Fibroblast of skin of left biceps (primary cell): ENCODE results near the gene GPR162.

ENCODE experiments used
- DNase-seq, 2 experiments: peaks; one replicate each; pipeline ENCODE4 v3.0.0-alpha.2; 2013; ENCODE audit warnings: low read depth in 2 of 2

The GPR162 gene

DNA sequence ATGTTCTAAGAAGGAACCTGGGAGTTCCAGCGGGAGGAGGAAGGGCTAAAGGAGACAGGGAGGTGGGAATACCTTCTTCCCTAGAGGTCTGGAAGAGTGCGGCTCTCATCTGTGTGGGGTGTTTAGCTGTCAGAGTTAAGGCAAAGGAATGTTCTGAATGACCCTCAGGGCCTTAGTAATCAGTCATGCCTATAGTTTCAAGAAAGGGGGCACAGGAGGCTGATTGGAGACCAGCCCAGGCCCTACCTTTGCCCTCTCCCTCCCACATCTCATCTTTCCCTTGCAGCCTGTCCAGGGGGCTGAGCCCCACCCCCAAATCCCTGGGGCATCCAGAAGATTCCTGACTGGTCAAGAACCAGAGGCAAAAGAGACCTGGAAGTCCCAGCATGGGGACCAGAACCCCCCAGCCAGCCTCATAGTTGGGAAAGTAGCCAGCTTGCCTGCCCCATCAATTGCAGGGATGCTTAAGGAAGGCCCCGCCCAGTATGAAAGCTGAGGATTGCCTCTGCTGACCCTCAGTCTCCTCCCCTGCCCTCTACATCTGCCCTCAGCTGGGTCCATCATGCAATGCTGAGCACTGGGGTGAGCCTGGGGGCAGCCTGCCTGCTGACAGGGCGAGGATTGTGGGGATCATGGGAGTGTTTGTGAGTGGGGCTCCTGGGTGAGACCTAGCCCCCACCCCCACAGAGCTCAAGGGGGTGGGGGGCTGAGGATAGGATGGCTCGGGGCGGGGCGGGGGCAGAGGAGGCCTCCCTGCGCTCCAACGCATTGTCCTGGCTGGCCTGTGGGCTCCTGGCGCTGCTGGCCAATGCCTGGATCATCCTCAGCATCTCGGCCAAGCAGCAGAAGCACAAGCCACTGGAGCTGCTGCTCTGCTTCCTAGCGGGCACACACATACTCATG is 1.8 kb downstream of the GPR162 start:
- no peak for DNase-seq

DNA sequence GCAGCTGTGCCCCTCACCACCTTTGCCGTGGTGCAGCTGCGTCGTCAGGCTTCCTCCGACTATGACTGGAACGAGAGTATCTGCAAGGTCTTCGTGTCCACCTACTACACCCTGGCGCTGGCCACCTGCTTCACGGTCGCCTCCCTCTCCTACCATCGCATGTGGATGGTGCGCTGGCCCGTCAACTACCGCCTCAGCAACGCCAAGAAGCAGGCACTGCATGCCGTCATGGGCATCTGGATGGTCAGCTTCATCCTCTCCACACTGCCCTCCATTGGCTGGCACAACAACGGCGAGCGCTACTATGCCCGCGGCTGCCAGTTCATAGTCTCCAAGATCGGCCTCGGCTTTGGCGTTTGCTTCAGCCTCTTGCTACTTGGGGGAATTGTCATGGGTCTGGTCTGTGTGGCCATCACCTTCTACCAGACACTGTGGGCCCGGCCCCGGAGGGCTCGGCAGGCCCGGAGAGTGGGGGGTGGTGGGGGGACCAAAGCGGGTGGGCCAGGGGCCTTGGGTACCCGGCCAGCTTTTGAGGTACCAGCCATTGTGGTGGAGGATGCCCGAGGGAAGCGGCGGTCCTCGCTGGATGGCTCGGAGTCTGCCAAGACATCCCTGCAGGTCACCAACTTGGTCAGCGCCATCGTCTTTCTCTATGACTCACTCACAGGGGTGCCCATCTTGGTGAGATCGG is 2.6 kb downstream of the GPR162 start:
- no peak for DNase-seq

DNA sequence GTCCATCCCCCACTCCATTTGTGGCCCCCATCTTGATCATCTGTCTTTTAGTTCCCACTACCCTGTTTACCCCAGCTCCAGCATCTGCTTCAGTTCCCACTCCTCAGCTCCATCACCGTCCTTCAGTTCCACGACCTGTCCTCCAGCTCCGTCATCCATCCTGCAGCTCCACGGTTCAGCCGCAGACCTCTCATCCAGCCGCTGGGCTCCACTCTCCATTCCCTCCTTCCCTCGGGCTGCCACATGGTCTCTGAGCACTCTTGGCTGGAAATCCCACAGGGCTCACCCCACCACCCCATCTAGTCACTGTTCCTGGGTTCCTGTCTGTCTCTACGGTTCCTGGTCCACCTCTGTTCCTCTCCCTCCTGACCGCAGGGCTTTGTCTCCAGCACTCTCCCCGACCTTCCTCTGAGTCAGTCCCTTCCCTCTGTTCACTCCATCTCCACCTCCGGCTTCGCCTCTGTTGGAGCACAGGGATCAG is 3.3 kb downstream of the GPR162 start:
- no peak for DNase-seq

DNA sequence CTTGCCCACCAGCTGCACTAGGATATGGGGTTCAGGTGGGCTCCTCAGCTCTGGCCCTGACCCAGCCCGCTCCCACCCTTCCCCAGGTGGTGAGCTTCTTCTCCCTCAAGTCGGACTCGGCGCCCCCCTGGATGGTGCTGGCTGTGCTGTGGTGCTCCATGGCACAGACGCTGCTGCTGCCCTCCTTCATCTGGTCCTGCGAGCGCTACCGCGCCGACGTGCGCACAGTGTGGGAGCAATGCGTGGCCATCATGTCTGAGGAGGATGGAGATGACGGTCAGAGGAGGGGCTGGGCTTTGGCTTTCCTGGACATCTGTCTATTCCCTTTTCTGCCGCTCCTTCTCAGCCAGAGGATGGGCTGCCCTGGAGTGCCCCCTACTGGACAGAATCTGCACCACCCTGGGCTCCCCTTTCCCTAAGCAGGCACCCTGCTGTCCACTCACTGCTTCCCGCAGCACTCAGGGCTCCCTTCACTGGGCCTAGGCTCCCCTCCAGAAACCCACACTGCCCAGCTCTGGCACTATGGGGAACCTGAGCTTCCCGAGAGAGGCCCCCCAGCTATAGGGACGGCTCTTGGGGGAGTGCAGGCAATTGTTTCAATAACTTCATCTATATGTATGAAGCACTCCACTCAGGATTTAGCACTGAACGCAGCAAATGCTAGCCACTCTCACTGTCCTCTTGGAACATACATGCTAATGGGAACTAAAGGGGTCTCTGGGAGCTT is 3.9 kb downstream of the GPR162 start:
- peak; percentile 55 for DNase-seq

DNA sequence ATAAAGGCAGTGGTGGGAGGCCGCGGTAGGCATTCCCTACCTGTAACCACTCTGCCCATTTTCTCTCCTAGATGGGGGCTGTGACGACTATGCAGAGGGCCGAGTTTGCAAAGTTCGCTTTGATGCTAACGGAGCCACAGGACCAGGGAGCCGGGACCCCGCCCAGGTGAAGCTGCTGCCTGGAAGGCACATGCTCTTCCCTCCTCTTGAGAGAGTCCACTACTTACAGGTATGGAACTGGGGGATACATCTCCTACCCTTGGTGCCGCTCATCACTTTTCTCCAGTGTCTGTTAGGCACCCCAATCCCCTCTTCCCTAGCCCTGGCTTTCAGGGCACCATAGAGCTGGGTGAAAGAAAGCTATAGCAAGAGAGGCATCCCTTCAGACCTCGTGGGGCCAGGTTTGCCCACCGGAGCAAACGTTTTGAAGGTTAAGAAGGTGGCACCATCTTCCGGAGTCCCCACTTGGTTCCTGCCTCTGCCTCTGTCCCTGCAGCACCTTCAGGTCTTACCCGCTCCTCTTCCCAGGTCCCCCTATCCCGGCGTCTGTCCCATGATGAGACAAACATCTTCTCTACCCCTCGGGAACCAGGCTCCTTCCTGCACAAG is 4.6 kb downstream of the GPR162 start:
- no peak for DNase-seq

DNA sequence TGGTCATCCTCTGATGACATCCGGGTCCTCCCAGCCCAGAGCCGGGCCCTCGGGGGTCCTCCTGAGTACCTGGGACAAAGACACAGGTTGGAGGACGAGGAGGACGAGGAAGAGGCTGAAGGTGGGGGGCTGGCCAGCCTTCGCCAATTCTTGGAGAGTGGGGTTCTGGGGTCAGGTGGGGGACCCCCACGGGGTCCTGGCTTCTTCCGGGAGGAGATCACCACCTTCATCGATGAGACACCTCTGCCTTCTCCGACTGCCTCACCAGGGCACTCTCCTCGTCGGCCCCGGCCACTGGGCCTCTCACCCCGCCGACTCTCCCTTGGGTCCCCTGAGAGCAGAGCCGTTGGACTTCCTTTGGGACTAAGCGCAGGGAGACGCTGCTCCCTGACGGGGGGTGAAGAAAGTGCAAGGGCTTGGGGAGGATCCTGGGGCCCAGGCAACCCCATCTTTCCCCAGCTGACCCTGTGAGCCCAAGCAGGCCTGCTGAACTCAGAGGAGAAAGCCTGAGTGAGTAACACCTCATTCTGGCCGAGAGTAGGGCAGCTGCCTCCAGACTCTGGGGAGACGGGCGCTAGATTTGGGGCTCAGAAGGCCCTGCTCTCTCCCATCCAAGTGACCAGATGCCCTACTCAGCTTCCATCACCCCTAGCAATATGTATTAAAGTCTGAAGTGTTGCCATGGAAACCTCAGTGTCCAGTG is 5.3 kb downstream of the GPR162 start:
- DNase-seq = no peak

DNA sequence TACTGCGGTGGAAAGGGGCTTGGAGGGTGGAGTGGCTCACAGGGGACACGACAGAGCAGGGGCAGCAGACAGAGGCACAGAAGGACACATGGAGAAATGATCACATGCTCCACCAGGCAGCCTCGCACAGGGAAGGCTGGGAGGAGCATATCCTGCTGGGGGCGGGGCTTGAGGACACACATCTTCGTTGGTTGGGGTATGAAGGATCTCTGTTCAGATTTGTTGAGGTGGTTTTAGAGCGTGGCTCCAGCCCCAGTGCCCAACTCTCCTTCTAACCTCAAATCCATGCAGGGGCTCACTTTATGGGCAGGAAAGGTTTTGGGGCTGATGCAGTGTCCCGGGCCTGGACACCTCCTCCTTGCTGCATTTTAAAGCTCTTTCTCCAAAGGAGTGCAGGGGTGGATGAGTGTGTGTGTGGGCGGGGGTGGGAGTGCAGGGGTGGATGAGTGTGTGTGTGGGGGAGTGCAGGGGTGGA is 5.9 kb downstream of the GPR162 start:
- DNase-seq = peak in 1 of 2 experiments; percentile 41

DNA sequence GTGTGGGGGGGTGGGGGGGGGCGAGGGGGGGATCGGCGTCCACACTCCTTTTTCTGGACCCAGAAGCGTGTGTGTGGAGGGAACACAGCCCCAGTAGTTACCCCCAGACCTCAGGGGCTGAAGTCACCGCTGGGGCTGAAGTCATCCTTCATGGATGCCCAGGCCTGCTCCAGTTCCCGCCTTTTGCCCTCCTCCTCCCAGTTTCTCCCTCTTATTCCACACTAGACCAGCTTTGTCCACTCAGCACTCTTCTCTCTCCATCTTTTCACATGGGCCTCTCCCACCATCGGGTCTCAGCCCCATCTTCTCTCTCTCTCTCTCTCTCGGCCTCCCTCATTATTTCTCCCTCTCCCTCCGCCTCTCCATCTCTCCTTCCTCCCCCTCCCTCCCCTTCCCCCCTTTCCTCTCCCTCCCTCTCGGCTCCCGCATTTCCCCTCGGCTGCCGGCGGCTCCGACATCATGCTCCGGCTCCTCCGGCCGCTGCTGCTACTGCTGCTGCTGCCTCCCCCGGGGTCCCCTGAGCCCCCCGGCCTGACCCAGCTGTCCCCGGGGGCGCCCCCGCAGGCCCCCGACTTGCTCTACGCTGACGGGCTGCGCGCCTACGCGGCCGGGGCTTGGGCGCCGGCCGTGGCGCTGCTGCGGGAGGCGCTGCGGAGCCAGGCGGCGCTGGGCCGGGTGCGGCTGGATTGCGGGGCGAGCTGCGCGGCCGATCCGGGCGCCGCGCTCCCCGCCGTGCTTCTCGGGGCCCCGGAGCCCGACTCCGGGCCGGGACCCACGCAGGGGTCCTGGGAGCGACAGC is 6.6 kb downstream of the GPR162 start, which contains the start of gene P3H3:
Gene P3H3 (plus strand): TSS at position 426 of the 799 bp plus-strand sequence. CDS start 34 bp downstream, at position 460.
- DNase-seq = no peak

DNA sequence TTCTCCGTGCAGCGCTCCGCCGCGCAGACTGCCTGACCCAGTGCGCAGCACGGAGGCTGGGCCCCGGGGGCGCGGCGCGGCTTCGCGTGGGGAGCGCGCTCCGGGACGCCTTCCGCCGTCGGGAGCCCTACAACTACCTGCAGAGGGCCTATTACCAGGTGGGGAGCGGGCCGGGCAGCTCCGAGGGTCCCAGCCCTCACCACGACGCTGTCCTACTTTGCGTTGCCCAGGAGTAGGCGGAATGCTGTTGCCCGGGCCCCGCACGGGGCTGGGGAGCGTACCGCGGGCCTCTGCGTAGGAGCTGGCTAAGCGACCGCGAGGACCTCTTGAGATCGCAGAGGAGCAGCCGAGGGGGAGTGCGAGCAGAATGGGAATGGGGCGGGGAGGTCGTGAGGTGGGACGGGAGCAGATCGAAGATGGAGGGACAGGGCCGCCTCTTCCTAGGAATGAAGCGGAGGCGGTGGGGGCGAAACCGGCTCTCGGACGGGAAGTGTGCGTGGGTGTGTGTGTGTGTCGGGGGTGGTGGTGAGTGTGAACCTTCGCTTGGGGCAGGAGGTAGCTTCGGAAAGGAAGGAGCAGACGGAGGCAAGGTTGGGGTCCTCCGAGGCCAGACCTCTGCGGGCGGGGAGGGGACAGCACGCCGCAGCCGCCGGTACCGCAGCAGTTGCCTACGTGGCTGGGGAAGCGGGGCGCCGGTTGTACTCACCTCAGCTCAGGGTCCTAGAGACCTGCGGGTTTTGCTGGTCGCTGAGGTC is 7.3 kb downstream of the GPR162 start:
- no peak for DNase-seq

DNA sequence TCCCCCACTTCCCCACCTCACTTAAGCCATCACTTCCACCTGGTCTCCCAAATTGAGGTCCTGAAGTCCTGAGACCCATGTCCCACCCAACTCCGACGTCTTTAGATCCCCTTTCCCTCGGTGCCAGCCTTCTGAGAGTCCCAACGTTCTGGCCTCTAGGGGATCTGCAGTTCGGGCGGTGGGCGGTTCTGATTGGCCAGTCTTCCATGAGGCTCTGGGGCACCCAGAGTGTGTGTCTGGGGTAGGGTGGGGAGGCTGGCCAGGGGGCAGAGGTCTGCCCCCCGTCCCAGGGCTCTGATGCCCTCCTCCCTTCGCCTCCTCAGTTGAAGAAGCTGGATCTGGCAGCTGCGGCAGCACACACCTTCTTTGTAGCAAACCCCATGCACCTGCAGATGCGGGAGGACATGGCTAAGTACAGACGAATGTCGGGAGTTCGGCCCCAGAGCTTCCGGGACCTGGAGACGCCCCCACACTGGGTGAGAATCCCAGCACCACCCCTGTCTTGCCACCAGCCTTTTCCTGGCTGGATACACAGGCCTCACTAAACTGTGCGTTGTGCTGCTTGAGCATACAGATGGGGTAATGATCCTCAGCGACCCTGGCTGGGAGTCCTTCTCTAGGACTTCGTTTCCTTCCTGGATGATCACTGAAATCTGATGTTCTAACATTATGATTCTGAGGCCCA is 8.1 kb downstream of the GPR162 start:
- no peak for DNase-seq

DNA sequence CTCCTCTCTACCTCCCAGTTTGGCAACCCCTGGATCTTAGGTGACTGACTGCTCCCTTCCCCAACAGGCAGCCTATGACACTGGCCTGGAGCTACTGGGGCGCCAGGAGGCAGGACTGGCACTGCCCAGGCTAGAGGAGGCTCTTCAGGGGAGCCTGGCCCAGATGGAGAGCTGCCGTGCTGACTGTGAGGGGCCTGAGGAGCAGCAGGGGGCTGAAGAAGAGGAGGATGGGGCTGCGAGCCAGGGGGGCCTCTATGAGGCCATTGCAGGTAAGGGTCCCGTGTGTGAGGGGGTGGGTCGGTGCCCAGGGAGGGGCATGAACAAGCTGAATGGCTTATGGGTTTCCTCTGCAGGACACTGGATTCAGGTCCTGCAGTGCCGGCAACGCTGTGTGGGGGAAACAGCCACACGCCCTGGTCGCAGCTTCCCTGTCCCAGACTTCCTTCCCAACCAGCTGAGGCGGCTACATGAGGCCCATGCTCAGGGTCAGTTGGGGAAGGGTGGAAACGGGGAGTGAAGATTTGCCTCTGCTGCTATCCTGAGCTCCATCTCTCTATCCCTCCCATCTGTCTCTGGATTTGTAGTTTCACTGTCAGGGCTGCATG is 8.8 kb downstream of the GPR162 start:
- DNase-seq = no peak

DNA sequence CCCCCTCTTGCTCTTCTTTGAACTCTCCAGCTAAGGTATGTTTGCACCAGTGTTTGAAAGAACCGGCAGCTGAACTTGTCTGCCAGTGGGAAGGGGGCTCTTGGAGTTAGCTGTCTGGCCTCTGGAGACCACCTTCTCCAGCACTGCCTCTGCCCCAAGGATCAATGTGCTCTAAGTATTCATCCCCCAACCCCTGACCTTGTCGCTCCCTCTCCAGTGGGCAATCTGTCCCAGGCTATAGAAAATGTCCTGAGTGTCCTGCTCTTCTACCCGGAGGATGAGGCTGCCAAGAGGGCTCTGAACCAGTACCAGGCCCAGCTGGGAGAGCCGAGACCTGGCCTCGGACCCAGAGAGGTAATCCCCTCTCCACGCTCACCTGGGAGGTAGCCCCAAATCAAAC is 9.4 kb downstream of the GPR162 start:
- DNase-seq = no peak

DNA sequence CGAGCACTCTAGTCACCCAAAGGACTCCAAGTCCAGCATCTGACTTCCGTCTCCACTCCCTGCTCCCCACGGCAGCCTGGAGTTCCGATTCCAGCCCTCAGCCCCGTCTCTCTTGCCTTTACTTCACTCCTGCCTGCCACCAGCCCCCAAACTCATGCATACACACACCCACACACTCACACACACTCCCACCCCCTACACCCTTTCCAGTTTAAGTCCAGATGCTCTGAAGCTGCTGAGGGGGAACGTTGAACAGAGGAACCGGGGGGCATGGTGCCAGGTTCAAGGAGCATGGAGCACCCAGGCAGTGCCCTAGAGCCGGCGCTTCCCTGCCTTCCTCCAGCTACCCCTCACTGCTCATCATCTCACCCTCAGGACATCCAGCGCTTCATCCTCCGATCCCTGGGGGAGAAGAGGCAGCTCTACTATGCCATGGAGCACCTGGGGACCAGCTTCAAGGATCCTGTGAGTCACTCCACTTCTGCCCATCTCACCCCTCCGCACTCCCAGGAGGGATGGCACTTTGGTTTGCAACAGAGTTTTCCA is 9.9 kb downstream of the GPR162 start:
- no peak for DNase-seq

DNA sequence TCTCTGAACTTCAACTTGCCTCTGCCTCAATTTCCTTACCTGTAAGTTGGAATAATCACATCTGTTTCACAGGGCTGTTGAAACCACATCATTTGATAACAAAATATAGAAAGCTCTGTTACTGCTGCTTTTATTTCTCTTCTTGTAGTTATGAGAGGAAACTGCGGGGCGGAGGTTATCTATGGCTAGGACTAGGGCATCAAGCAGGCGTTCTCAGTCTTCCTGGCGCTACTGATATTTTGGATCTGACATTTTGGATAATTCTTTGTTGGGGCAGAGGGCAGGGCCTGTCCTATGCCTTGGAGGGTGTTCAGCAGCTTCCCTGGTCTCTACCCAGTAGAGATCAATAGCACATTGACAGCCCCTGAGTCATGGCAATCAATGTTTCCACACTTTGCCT is 10.5 kb downstream of the GPR162 start:
- no peak for DNase-seq

DNA sequence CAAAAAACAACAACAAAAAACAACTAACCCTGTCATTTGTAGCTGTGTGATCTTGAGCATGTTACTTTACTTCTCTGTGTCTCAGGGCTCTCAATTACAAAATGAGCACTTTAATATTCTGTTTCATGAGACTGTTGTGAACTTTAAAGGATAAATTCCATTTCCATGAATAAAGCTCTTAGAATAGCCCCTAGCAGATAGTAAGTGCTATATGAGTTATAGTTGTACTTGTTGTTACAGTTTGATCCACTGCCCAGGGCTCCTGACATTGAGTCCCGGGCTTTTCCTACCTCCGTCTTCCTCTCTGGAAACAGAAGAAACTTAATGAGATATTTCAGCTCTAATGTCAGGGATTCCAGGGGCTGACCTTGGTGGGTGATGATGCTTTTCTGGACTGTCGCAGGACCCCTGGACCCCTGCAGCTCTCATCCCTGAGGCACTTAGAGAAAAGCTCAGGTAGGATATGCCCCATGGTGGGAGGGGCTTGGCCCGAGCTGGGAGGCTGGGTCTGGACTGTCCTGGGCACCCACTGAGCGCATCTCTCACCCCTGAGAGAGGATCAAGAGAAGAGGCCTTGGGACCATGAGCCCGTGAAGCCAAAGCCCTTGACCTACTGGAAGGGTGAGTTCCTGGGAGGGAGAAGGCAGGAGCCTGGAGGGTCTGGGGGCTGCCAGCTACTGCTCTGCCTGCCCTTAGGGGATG is 11.7 kb downstream of the GPR162 start:
- no peak for DNase-seq

DNA sequence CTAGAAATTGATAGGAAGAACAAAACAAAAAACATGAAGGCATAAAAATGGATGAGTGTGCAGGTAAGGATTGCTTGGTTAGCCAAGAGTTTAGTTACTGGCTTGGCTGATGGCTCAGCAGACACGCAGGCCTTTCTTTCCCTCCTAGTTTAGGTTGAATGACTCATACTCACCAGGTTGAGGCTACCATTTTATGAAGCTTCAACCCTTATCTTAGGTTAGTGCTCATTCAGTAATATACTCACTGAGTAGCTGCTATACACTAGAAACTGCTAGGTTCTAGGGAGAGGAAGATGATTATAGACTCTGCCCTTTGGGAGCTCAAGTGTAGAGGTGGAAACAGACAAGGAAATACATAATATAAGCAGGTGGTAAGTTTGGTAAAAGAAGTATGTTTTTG is 12.6 kb downstream of the GPR162 start:
- no peak for DNase-seq

DNA sequence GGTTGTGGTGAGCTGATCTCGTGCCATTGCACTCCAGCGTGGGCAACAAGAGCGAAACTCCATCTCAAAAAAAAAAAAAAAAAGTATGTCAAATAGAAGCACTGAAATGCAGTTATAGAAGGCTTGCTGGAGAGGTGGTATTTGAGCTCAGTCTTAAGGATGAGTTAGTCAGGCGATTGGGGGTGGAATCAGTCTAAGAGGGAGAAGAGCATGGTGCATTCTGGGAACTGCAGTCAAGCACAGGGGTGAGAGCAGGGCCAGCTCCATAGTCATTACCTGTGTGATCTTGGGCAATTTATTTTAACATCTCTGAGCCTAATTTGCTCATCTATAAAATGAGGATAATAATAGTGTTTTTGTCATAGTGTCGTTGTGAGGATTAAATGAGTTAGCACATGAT is 13.3 kb downstream of the GPR162 start:
- DNase-seq = no peak

DNA sequence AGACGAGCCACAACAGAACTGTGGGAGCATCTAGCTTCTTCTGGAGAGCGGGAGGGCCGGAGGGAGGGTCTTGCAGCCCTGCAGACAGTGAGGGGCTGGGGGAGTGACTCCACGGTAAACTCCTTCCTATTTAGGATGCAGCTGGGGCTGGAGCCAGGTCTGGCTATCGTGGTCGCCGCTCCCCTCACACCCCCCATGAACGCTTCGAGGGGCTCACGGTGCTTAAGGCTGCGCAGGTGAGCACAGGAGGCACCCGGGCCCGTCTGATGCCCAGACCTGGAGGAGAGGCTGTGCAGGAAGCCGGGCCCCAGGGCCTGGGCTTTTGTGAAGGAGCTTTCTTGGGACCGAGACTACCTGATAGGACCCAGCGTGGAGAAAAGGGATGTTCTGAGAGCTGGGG is 15.2 kb downstream of the GPR162 start:
- DNase-seq = no peak
